HG03460 (cell line): ENCODE measurements around the gene GPATCH1.
"Not testable (repeated sequence)": the region's sequence is repeated elsewhere in the genome, so short reads cannot be mapped to it uniquely, and the experiment has no call there.

ENCODE experiments used
- ATAC-seq: cut with Tn5 transposase; IDR thresholded peaks from one replicate; pipeline ENCODE4 v1.9.1; 2021; ENCODE audit not compliant: unreplicated experiment

Gene GPATCH1, protein sequence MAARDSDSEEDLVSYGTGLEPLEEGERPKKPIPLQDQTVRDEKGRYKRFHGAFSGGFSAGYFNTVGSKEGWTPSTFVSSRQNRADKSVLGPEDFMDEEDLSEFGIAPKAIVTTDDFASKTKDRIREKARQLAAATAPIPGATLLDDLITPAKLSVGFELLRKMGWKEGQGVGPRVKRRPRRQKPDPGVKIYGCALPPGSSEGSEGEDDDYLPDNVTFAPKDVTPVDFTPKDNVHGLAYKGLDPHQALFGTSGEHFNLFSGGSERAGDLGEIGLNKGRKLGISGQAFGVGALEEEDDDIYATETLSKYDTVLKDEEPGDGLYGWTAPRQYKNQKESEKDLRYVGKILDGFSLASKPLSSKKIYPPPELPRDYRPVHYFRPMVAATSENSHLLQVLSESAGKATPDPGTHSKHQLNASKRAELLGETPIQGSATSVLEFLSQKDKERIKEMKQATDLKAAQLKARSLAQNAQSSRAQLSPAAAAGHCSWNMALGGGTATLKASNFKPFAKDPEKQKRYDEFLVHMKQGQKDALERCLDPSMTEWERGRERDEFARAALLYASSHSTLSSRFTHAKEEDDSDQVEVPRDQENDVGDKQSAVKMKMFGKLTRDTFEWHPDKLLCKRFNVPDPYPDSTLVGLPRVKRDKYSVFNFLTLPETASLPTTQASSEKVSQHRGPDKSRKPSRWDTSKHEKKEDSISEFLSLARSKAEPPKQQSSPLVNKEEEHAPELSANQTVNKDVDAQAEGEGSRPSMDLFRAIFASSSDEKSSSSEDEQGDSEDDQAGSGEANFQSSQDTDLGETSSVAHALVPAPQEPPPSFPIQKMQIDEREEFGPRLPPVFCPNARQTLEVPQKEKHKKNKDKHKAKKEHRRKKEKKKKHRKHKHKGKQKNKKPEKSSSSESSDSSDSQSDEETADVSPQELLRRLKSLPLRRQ

GRCh38 chr19:33080761-33081681 is at the start of gene GPATCH1:
Gene GPATCH1 (plus strand): TSS chr19:33081181. CDS start chr19:33081194, 13 bp downstream.
- peak; percentile 80 for ATAC-seq

- ATAC-seq: no peak
Observed at GRCh38 chr19:33032218-33032781, 48.7 kb upstream of the GPATCH1 start.

GRCh38 chr19:33035461-33035860 is 45.5 kb upstream of the GPATCH1 start:
- no peak for ATAC-seq

DNA sequence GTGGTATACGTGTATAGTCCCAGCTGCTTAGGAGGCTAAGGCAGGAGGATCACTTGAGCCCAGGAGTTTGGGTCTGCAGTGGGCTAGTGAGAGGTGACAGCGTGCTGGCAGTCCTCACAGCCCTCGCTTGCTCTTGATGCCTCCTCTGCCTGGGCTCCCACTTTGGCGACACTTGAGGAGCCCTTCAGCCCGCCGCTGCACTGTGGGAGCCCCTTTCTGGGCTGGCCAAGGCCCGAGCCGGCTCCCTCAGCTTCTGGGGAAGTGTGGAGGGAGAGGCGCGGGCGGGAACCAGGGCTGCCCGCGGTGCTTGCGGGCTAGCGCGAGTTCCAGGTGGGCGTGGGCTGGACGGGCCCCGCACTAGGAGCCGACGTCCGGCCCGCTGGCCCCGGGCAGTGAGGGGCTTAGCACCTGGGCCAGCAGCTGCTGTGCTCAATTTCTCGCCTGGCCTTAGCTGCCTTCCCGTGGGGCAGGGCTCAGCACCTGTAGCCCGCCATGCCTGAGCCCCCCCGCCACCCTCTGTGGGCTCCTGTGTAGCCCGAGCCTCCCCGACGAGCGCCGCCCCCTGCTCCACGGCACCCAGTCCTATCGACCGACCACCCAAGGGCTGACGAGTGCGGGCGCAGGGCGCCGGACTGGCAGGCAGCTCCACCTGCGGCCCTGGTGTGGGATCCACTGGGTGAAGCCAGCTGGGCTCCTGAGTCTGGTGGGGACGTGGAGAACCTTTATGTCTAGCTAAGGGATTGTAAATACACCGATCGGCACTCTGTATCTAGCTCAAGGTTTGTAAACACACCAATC is 44.4 kb upstream of the GPATCH1 start:
- not testable (repeated sequence) for ATAC-seq

GRCh38 chr19:33037168-33038025 is 43.6 kb upstream of the GPATCH1 start:
- ATAC-seq: not testable (repeated sequence)

DNA sequence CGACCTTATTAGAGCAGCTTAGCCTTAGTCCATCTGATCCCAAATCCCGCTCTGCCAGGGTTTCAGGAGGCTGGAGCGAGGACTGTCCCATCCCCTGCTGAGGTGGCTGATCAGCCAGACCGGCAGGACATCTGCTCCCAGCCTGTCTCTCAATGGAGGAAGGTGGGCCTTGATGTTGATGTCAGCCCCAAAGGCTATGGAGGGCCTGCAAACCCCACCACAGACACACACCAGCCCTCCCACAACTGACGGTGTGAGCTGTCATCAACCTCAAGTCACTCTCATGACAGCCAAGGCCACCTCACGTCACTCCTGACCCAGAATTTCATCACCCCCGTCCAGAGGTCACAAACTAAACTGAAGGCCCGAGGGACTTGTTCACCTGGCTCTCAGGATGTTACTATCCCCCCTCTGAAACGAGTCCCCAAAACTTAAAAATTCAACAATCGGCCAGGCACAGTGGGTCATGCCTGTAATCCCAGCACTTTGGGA is 41.8 kb upstream of the GPATCH1 start:
- ATAC-seq: no peak

DNA sequence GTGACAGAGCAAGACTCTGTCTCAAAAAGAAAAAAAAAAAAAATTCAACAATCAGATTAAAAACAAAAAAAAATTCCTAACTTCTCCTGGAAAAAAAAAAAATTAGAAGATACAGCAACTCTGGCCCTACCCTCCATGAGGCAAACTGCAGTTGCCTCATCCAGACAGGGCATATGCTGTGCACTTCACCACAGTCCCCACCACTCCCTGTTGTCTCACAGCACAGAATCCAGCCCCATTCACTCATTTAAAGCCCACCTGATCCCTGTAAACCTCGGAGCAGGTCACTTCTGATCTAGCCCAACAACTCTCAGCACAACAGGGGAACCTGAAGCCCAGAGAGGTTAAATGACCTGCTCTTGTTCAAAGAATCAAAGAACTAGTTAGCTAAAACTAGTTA is 41.2 kb upstream of the GPATCH1 start:
- ATAC-seq: no peak

DNA sequence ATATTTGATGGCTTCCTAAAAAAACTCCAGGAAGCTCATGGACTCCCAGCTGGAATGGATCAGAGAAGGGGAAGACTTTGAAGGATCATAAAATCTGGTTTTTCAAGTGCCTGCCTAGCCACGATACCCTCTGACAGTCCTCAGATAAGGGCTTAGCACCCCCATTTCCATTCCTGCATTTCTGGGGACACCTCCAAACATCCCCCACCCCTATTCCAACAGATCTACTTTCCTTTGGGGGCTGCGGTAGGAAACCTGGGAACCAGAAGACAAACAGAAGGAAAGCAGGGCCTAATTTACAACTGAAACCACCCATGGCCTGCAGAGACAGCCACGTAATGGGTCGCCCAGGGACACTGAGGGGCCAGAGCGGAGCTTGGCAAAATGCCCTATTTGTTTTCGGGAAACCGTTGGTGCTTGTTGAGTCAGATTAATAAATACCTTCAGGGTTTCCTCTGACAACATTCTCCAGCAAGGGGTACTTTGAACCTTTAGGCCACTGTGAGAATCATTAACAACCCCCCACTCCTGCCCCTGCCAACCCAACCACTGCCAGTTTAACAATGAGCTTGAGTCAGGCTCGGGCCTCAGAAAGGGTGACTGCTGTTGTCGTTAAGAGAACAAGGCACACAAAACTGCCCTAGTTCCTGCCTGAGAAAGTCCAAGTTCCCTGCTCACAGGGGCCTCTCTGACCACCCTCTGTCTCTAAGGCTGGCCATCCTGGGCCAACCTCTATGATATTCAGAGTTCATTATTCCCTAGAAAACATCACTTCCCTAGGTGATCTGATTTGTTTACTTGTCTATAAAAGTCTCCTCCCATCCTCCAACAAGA is 39.8 kb upstream of the GPATCH1 start:
- ATAC-seq: no peak

DNA sequence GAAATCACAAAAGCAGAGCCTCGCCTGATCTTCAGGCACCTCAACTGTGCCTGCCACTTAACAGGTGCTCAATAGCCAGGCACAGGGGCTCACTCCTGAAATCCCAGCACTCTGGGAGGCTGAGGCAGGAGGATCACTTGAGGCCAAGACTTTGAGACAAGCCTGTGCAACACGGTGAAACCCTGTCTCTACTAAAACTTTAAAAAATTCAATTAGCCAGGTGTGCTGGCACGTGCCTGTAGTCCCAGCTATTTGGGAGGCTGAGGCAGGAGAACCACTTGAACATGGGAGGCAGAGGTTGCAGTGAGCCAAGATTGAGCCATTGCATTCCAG is 39.2 kb upstream of the GPATCH1 start:
- ATAC-seq: not testable (repeated sequence)

DNA sequence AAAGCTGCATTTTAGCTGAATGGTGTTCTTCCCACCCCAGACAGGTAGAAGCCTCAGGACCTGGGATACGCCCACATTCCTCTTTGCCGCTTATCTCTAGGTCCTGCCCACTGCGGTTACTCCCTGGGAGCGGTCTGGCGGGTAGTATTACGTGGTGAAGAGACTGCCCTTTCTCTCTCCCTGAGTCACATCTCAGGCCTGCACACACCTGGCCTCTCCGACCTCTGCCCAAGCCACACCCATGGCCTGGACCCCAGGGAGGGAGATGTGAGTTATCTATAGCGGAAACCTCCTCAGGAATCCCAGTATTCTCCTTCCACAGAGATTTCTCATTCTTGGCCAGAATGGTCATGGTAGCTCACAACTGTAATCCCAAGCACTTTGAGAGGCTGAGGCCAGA is 33.6 kb upstream of the GPATCH1 start:
- no peak for ATAC-seq

GRCh38 chr19:33048806-33049676 is 31.9 kb upstream of the GPATCH1 start:
- ATAC-seq: no peak

GRCh38 chr19:33050110-33050509 is 30.9 kb upstream of the GPATCH1 start:
- ATAC-seq: no peak

GRCh38 chr19:33052352-33052972 is 28.5 kb upstream of the GPATCH1 start:
- no peak for ATAC-seq

DNA sequence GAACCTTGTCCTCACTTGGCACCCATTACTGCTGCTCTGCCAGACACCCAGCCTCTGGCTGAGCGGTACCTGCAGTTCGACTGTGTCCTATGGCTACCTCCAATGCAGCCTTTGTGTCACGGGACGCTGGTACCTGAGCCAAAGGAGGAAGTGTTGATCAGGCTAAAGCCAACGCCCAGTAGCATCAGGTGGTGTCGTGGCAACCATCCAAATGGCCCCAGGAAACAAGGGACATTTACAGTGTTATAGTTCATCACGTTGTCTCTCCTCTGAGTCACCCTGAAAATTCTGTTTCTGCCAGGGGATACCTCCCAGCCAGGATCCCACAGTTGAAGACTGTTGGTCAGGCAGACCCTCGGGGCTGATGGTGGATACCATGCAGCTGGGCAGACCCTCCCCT is 26.4 kb upstream of the GPATCH1 start:
- ATAC-seq: no peak

GRCh38 chr19:33055718-33056117 is 25.3 kb upstream of the GPATCH1 start:
- ATAC-seq: no peak

DNA sequence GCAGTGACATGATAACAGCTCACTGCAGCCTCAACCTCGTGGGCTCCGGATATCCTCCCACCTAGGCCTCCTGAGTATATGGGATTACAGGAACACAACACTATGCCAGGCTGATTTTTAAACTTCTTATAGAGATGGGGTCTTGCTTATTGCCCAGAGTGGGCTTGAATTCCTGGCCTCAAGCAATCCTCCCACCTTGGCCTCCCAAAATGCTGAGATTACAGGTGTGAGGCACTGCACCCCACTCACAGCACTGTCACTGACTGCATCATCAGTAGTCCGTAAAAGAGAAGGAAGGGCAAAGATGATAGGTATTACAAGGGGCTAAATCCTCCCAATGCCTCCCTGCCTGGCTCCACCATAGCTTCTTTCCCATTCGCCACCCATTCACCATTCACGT is 20.4 kb upstream of the GPATCH1 start:
- no peak for ATAC-seq
